Central memory CD4-positive, alpha-beta T cell (primary cell): ENCODE results near the gene PRIMA1.
"Not testable (repeated sequence)": the region's sequence is repeated elsewhere in the genome, so short reads cannot be mapped to it uniquely, and the experiment has no call there.

ENCODE experiments used
- DNase-seq: peaks from one replicate; pipeline ENCODE4 v3.0.0; 2022
- total RNA-seq, 3 experiments: gene quantifications; one replicate each; lab custom pipeline; 2026; lab: John Stamatoyannopoulos, UW

The PRIMA1 gene, protein sequence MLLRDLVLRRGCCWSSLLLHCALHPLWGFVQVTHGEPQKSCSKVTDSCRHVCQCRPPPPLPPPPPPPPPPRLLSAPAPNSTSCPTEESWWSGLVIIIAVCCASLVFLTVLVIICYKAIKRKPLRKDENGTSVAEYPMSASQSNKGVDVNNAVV
- total RNA-seq: 0 to 0.04 (median 0) reads per million in 3 experiments

DNA sequence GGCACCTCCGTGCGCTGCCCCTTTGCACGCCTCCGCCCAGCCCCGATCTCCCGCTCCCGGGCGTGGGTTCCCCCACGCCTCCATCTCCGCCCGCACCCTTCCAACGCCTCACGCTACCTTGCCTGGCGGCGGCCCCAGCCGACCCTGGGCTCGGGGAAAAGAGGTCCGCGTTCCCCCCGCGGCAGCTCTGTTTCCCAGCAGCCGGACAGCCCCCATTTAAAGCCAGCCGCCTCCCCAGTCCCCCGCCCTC lies at the start of gene PRIMA1:
Gene PRIMA1, minus strand, starts transcription at position 193 of the 250 bp plus-strand sequence. CDS start 767 bp downstream, outside the sequence.
- no peak for DNase-seq

- no peak for DNase-seq
Observed at GRCh38 chr14:93834699-93835371, 46.5 kb upstream of the PRIMA1 start.

- no peak for DNase-seq
Observed at GRCh38 chr14:93832665-93833064, 44.4 kb upstream of the PRIMA1 start.

DNA sequence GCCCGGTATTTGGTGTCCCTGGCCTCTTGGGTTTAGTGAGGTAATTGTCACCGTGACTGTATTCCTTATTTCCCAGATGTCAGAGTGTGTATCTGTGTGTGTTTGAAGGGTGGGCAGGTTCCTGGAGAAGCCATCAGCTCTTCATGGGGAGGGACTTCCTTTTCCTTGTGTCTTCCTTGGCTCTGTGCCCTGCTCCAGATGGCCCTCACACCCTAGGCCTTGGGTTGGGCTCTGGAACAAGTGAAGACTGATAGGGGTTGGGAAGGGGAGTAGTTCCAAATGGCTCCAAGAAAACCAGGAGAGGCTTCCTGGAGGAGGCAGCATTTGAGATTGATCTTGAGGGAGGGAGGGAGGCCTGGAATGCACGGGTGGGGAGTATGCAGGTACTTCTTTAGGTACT lies 43.8 kb upstream of the PRIMA1 start:
- DNase-seq: no peak

- no peak for DNase-seq
Observed at GRCh38 chr14:93830753-93831461, 42.6 kb upstream of the PRIMA1 start.

- DNase-seq: no peak
Observed at GRCh38 chr14:93829839-93830481, 41.7 kb upstream of the PRIMA1 start.

DNA sequence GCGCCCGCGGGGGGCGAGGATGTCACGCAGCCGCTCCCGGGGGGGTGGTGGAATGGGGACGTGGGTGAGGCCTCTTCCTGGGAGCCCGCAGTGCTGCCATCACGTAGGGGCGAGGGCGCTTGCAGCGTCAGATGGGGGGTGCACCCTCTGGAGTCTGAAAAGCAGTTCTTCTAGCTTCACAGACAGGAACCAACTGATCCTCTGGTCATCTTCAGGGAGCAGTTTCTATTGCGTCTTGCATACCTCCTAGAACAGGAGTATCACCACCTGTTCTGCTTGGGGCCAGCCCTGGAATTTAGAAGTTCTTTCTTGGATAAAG lies 36.9 kb upstream of the PRIMA1 start:
- DNase-seq: no peak

GRCh38 chr14:93824518-93825234 lies 36.4 kb upstream of the PRIMA1 start:
- DNase-seq: no peak

GRCh38 chr14:93824076-93824475 lies 35.8 kb upstream of the PRIMA1 start:
- no peak for DNase-seq

DNA sequence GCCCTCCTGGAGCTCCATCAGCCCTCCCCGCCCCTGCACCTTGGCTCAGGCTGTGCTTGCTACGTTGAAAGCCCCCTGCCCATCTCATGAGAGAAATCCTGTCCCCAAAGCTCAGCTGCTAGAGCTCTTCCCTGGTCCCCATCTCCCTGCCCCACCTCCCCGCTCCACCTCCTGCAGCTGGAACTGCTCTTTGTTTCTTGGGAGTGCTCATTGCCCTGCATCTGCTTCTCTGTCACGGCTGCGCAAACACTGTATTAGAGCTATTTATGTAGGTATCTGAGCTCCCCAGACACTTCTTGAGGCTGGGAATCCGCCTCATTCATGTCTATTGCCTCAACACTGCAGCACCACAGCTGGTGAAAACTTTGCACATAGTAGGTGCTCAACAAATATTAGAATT lies 32.8 kb upstream of the PRIMA1 start:
- DNase-seq: no peak

- DNase-seq: no peak
Observed at GRCh38 chr14:93818857-93819256, 30.6 kb upstream of the PRIMA1 start.

DNA sequence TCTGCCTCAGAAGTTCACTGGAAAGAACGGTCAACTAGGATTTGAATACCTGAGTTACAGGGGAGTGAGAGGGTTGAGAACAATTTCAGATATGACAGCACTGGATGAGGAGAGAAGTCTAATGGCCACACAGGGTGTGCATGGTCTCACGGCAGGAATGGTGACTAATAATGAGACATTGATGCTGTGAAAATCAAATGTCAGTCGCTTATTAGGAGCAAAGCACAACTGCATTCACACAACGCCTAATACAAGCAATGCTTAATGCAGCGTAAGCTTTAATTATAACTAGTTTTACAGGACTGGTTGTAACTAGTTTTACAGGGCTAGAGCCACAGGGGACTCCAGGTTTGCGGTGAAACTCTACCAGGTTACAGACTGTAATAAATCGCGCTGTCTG lies 23.4 kb upstream of the PRIMA1 start:
- DNase-seq: no peak

- DNase-seq: no peak
Observed at GRCh38 chr14:93811020-93811419, 22.7 kb upstream of the PRIMA1 start.

GRCh38 chr14:93809491-93810420 lies 21.5 kb upstream of the PRIMA1 start:
- DNase-seq: not testable (repeated sequence)

- DNase-seq: no peak
Observed at GRCh38 chr14:93804654-93805053, 16.4 kb upstream of the PRIMA1 start.

DNA sequence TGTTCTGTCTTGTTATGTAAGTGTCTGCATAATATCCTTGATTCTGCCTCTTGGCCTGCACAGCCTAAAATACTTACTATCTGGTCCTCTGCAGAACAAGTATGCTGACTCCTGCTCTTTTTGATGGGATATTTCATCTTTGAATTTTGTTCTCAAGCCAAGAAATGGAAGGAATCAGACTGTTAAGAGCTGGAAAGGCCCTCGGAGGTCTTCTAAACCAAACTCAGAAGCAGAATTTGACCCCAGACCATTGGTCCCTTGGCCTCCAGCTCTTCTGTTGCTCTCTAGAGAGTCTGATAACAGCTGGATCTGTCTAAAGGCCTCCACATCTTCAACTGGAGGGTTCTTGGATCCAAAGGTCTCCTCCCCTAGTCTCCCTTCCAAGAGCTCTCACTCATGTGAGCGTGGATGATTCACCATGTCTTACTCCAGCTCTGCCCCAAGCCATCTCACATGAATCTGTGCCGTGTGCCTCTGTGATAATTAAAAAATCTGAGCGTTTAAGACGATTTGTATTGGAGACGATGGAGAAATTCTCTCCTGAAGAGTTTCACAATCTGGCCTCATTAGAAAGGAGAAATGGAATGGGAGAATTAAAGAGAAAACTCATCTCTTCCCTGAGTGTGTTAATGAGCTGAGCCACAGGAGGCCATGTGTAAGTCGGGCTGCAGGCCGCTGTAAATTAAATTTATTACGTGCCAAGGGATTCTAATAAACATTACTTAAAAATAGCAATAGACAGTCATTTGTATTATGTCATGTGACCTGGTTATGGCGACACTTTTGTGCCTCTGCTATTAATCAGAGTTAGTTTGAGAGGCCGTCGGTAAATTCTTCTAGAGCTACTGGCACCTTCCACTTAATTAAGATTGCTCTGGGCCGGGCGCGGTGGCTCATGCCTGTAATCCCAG lies 15.4 kb upstream of the PRIMA1 start:
- no peak for DNase-seq

- DNase-seq: no peak
Observed at GRCh38 chr14:93799989-93800921, 12.0 kb upstream of the PRIMA1 start.

GRCh38 chr14:93799617-93799988 lies 11.3 kb upstream of the PRIMA1 start:
- DNase-seq: no peak

GRCh38 chr14:93797536-93797935 lies 9.3 kb upstream of the PRIMA1 start:
- no peak for DNase-seq

GRCh38 chr14:93797071-93797470 lies 8.8 kb upstream of the PRIMA1 start:
- no peak for DNase-seq
